Neutrophil (primary cell): Measurements from ENCODE around the gene DIP2A.

Experiments
- H3K27ac ChIP-seq: fragments of 200-600 bp; sonication (generic); 2 replicates; pipeline ENCODE4 v1.5.1; 2016; ENCODE audit warnings: mild to moderate bottlenecking, moderate library complexity
- H3K27me3 ChIP-seq: fragments of 200-600 bp; sonication (generic); 2 replicates; pipeline ENCODE4 v1.6.0; 2016; ENCODE audit warnings: mild to moderate bottlenecking
- H3K36me3 ChIP-seq: fragments of 200-600 bp; sonication (generic); 2 replicates; pipeline ENCODE4 v1.5.1; 2017
- H3K4me1 ChIP-seq, 2 experiments: fragments of 200-600 bp in 1 of 2; sonication (generic) in 1 of 2; 1 replicate in 1 of 2; 2 replicates in 1 of 2; pipeline versions ENCODE4 v1.5.1 to v1.6.1; 2013 to 2016; ENCODE audit warnings: low read depth in 1 of 2, low read length in 1 of 2, mild to moderate bottlenecking in 1 of 2, moderate library complexity in 1 of 2; ENCODE audit not compliant: control insufficient read depth in 1 of 2, insufficient read depth in 1 of 2
- H3K4me3 ChIP-seq, 2 experiments: fragments of 200-600 bp in 1 of 2; sonication (generic) in 1 of 2; 1 replicate in 1 of 2; 2 replicates in 1 of 2; pipeline ENCODE4 v1.5.1; 2013 to 2016; ENCODE audit warnings: low read depth in 1 of 2, low read length in 1 of 2, mild to moderate bottlenecking in 1 of 2, moderate library complexity in 1 of 2
- H3K9me3 ChIP-seq: fragments of 200-600 bp; sonication (generic); 2 replicates; pipeline ENCODE4 v1.5.1; 2016
- TF ChIP-seq, protein P1 (sequence below): fragments of 200-600 bp; sonication (generic); IDR thresholded peaks from 2 replicates; pipeline ENCODE4 v1.5.1; 2016; ENCODE audit warnings: antibody characterized with exemption

The DIP2A gene

GRCh38 chr21:46427516-46427915 is 31.2 kb upstream of the DIP2A start:
- no peaks in the 10 kb centered on the region for H3K9me3 ChIP-seq
- no peak overlapping the region for H3K27ac ChIP-seq
- H3K27me3 ChIP-seq, result no peaks in the 10 kb centered on the region
- no peak overlapping the region for H3K4me3 ChIP-seq
- H3K4me1 ChIP-seq, result peaks cover 4 to 9% of the 10 kb centered on the region in 2 experiments
- TF ChIP-seq, protein P1, sequence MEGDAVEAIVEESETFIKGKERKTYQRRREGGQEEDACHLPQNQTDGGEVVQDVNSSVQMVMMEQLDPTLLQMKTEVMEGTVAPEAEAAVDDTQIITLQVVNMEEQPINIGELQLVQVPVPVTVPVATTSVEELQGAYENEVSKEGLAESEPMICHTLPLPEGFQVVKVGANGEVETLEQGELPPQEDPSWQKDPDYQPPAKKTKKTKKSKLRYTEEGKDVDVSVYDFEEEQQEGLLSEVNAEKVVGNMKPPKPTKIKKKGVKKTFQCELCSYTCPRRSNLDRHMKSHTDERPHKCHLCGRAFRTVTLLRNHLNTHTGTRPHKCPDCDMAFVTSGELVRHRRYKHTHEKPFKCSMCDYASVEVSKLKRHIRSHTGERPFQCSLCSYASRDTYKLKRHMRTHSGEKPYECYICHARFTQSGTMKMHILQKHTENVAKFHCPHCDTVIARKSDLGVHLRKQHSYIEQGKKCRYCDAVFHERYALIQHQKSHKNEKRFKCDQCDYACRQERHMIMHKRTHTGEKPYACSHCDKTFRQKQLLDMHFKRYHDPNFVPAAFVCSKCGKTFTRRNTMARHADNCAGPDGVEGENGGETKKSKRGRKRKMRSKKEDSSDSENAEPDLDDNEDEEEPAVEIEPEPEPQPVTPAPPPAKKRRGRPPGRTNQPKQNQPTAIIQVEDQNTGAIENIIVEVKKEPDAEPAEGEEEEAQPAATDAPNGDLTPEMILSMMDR, result no peak
- peaks cover 64% of the 10 kb centered on the region for H3K36me3 ChIP-seq

GRCh38 chr21:46428286-46428685 is 30.4 kb upstream of the DIP2A start:
- no peaks in the 10 kb centered on the region for H3K27me3 ChIP-seq
- no peak overlapping the region for H3K4me3 ChIP-seq
- H3K4me1 ChIP-seq, result peaks cover 4 to 9% of the 10 kb centered on the region in 2 experiments
- H3K36me3 ChIP-seq, result peaks cover 64% of the 10 kb centered on the region
- no peaks in the 10 kb centered on the region for H3K9me3 ChIP-seq
- H3K27ac ChIP-seq, result no peak overlapping the region
- TF ChIP-seq, protein P1, result no peak

DNA sequence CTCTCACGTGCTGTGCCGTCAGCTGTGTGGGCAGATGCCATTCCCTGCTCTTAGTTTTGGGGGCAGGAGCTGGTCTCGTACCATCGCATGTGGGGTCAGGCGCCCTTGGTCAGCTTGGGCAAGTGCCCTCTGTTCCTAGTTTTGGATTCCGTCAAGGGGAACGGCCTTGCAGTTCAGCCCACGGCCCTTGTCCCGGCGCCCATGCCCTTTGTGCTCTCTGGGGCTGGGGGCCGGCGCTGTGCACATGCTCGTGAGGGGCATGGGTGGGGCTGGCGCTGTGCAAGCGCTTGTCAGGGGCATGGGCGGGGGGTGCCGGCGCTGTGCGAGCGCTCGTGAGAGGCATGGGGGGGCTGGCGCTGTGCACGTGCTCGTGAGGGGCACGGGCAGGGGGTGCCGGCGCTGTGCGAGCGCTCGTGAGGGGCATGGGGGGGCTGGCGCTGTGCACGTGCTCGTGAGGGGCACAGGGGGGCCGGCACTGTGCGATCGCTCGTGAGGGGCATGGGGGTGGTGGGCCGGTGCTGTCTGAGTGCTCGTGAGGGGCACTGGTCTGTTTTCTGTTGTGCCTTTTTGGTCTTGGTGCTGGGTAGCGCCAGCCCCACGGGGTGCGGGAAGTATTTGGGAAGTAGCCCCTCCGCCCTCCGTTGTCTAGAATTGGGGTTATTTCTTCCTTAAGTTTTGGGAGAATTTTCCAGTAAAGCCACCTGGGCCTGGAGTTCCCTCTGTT is 29.5 kb upstream of the DIP2A start:
- Histone ChIP-seq H3K4me1 (peaks cover 0 to 6% of the 10 kb centered on the region in 2 experiments), H3K27ac (no peak overlapping the region), H3K27me3 (no peaks in the 10 kb centered on the region), H3K36me3 (peaks cover 65% of the 10 kb centered on the region), H3K4me3 (no peak overlapping the region), H3K9me3 (no peaks in the 10 kb centered on the region)
- TF ChIP-seq, protein P1, result no peak

GRCh38 chr21:46429754-46430681 is 28.7 kb upstream of the DIP2A start:
- TF ChIP-seq, protein P1, result no peak
- H3K9me3 ChIP-seq, result no peaks in the 10 kb centered on the region
- no peak overlapping the region for H3K27ac ChIP-seq
- H3K36me3 ChIP-seq, result peaks cover 71% of the 10 kb centered on the region
- peaks cover 0 to 5% of the 10 kb centered on the region in 2 experiments for H3K4me1 ChIP-seq
- no peaks in the 10 kb centered on the region for H3K27me3 ChIP-seq
- H3K4me3 ChIP-seq, result no peak overlapping the region

- TF ChIP-seq, protein P1, result no peak
- peaks cover 73% of the 10 kb centered on the region for H3K36me3 ChIP-seq
- H3K27me3 ChIP-seq, result no peaks in the 10 kb centered on the region
- H3K4me3 ChIP-seq, result no peak overlapping the region
- no peak overlapping the region for H3K27ac ChIP-seq
- peaks cover 0 to 5% of the 10 kb centered on the region in 2 experiments for H3K4me1 ChIP-seq
- H3K9me3 ChIP-seq, result no peaks in the 10 kb centered on the region
Observed at GRCh38 chr21:46431448-46431847, 27.2 kb upstream of the DIP2A start.
